K562 (cell line): ENCODE results near the gene RPLP2. TPM values are rescaled to one million over a fixed set of nuclear protein-coding genes. Genes with fewer than 3 reads are reported as not detected.

Experiments
- CBX8 ChIP-seq: fragments of 200-600 bp; sonication (generic); IDR thresholded peaks from 2 replicates; pipeline ENCODE4 v1.6.1; 2012; ENCODE audit warnings: borderline replicate concordance, mixed run types, low read depth, mild to moderate bottlenecking, moderate library complexity, mixed read lengths, low read length, control low read depth, inconsistent platforms; ENCODE audit not compliant: poor library complexity, severe bottlenecking; ENCODE audit errors: extremely low read depth
- ELF1 ChIP-seq: fragments of 200-800 bp; sonication (Bioruptor generic); IDR thresholded peaks from 2 replicates; pipeline ENCODE4 v1.6.1; 2016; ENCODE audit warnings: missing genetic modification characterization, missing compliant biosample characterization
- FOXK1 ChIP-seq: sonication (generic); formaldehyde crosslinking; IDR thresholded peaks from 2 replicates; pipeline ENCODE4 v1.8.0; 2022; ENCODE audit warnings: missing genetic modification reagents, mild to moderate bottlenecking, borderline replicate concordance
- GATAD2A ChIP-seq: fragments of 450-650 bp; IDR thresholded peaks from 2 replicates; pipeline ENCODE4 v1.6.1; 2017
- LCOR ChIP-seq: sonication (generic); formaldehyde crosslinking; IDR thresholded peaks from 2 replicates; pipeline ENCODE4 v1.8.0; 2022; ENCODE audit warnings: mild to moderate bottlenecking, missing genetic modification reagents
- NCOA4 ChIP-seq: fragments of 450-650 bp; IDR thresholded peaks from 2 replicates; pipeline ENCODE4 v1.6.1; 2018; ENCODE audit warnings: mild to moderate bottlenecking; ENCODE audit not compliant: partially characterized antibody
- NFYB ChIP-seq: IDR thresholded peaks from 2 replicates; pipeline ENCODE4 v1.6.1; 2011; ENCODE audit warnings: mild to moderate bottlenecking, moderate library complexity; ENCODE audit not compliant: insufficient read length; ENCODE audit errors: extremely low read depth
- OTX1 ChIP-seq: fragments of 450-650 bp; formaldehyde crosslinking; IDR thresholded peaks from 2 replicates; pipeline ENCODE4 v1.4.0; 2022; ENCODE audit warnings: mild to moderate bottlenecking
- SMAD1 ChIP-seq: fragments of 150-350 bp; IDR thresholded peaks from 2 replicates; pipeline ENCODE4 v1.6.1; 2014; ENCODE audit warnings: low read length, low read depth; ENCODE audit not compliant: partially characterized antibody
- SMARCE1 ChIP-seq: fragments of 450-650 bp; IDR thresholded peaks from 2 replicates; pipeline ENCODE4 v1.7.1; 2016; ENCODE audit warnings: mild to moderate bottlenecking
- TOE1 ChIP-seq, 2 experiments: fragments of 450-650 bp in 1 of 2; sonication (generic) in 1 of 2; formaldehyde crosslinking in 1 of 2; IDR thresholded peaks; 2 replicates each; pipeline versions ENCODE4 v1.7.1 to v1.8.0; 2016 to 2022; ENCODE audit warnings: borderline replicate concordance in 2 of 2, mild to moderate bottlenecking in 2 of 2, antibody characterized with exemption in 1 of 2, inconsistent platforms in 1 of 2, low read depth in 1 of 2, missing genetic modification reagents in 1 of 2, moderate library complexity in 1 of 2
- TRIM28 ChIP-seq: fragments of 450-650 bp; IDR thresholded peaks from 2 replicates; pipeline ENCODE4 v1.6.1; 2017
- ZNF165 ChIP-seq: fragments of 250-450 bp; sonication (Bioruptor Pico); IDR thresholded peaks from 2 replicates; pipeline ENCODE4 v1.4.0; 2020; ENCODE audit warnings: borderline replicate concordance
- polyA plus RNA-seq, 8 experiments: library from polyadenylated mRNA; depleted of rRNA in 4 of 8; stranded (reverse) in 5 of 8; unstranded in 3 of 8; fragments of >200 nt; fragmentation: Nextera tagmentation in 2 of 8; fragmentation: Illumina TruSeq in 1 of 8; extraction: Ambion mirVana in 2 of 8; extraction: Trizol in 1 of 8; gene quantifications; 2 replicates each; pipeline versions ENCODE4 v1.2.1 to v1.2.3, GENCODE V29; 2011 to 2014; ENCODE audit warnings: inconsistent platforms in 1 of 8, missing spikeins in 1 of 8
- total RNA-seq, 7 experiments: library from RNA; depleted of rRNA in 6 of 7; stranded (reverse); fragments of >200 nt in 6 of 7; fragmentation: Illumina TruSeq in 2 of 7; extraction: Trizol in 2 of 7; gene quantifications; 2 replicates each; pipeline versions ENCODE4 v1.2.1 to v1.2.3, GENCODE V29; 2011 to 2021; ENCODE audit warnings: low replicate concordance in 1 of 7
- TF ChIP-seq, protein P1 (sequence below): fragments of 250-450 bp; sonication (Bioruptor Pico); IDR thresholded peaks from 2 replicates; pipeline ENCODE4 v1.4.0; 2020; ENCODE audit warnings: mild to moderate bottlenecking, moderate library complexity
- TF ChIP-seq, protein P2 (sequence below): fragments of 450-650 bp; formaldehyde crosslinking; IDR thresholded peaks from 2 replicates; pipeline ENCODE4 v1.4.0; 2022; ENCODE audit warnings: missing genetic modification characterization
- TF ChIP-seq, protein P3 (sequence below): fragments of 250-450 bp; sonication (Bioruptor Pico); IDR thresholded peaks from 2 replicates; pipeline ENCODE4 v1.4.0; 2020; ENCODE audit warnings: mild to moderate bottlenecking, moderate library complexity, borderline replicate concordance
- TF ChIP-seq, protein P4 (sequence below): fragments of 450-650 bp; IDR thresholded peaks from 2 replicates; pipeline ENCODE4 v1.6.1; 2018; ENCODE audit warnings: mild to moderate bottlenecking, low read depth; ENCODE audit not compliant: partially characterized antibody

Gene RPLP2
- total and polyA plus RNA-seq, 9 of the 15 experiments (the other 6 are each of a cell fraction or from before 2014, with no cell fraction given): 528 to 3,807 (median 1,633) TPM

DNA sequence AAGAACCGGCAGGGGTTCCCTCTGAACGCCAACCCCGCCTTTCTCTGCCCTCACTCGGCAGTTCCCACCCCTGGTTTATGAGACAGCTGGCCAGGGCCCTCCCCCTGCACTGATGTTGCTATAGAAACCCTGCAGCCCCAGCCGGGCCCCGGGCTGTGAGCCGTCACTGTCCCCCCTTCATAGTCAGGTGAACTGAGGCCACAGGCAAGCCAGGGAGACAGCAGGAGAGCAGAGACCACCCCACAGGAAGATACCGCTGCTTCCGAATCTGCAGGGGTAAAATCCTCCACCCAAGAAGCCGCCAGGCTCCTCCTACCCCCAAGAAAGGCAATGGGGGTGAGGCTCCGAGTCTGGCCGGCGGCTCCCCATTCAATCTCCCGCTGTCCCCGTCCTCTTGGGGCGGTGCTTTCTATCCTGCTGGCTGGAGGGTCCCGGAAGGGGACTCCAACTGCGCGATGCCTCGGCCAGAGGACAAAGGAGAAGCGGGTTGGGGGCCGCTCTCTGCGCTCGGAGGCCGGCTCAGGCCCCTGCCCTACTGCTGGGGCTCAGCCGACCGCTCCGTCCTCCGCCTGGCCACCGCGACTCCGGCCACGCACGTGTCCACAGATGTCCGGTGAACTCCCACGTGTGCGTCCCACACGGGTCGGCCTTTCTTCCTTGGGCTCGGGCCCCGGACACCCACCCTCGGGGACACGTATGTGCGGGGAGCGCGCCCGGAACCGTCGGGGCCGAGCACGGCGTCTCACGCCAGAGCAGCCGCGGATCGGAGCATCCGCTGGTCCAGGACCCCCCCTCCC, 12.3 kb upstream of the RPLP2 start (continued):
- TF ChIP-seq TOE1 (IDR thresholded peaks at IDR 0.05; ENCODE audit: borderline replicate concordance): 0 out of 2 replicates have a peak, but pooled peaks have one; percentile 37
- TF ChIP-seq TOE1 (CRISPR knock-in tag; IDR thresholded peaks at IDR 0.05; ENCODE audit: borderline replicate concordance, low read depth): no peak
- TF ChIP-seq NCOA4: no peak
- TF ChIP-seq SMAD1: no peak
- TF ChIP-seq, protein P1, sequence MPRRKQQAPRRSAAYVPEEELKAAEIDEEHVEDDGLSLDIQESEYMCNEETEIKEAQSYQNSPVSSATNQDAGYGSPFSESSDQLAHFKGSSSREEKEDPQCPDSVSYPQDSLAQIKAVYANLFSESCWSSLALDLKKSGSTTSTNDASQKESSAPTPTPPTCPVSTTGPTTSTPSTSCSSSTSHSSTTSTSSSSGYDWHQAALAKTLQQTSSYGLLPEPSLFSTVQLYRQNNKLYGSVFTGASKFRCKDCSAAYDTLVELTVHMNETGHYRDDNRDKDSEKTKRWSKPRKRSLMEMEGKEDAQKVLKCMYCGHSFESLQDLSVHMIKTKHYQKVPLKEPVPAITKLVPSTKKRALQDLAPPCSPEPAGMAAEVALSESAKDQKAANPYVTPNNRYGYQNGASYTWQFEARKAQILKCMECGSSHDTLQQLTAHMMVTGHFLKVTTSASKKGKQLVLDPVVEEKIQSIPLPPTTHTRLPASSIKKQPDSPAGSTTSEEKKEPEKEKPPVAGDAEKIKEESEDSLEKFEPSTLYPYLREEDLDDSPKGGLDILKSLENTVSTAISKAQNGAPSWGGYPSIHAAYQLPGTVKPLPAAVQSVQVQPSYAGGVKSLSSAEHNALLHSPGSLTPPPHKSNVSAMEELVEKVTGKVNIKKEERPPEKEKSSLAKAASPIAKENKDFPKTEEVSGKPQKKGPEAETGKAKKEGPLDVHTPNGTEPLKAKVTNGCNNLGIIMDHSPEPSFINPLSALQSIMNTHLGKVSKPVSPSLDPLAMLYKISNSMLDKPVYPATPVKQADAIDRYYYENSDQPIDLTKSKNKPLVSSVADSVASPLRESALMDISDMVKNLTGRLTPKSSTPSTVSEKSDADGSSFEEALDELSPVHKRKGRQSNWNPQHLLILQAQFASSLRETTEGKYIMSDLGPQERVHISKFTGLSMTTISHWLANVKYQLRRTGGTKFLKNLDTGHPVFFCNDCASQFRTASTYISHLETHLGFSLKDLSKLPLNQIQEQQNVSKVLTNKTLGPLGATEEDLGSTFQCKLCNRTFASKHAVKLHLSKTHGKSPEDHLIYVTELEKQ: no peak
- TF ChIP-seq, protein P2, sequence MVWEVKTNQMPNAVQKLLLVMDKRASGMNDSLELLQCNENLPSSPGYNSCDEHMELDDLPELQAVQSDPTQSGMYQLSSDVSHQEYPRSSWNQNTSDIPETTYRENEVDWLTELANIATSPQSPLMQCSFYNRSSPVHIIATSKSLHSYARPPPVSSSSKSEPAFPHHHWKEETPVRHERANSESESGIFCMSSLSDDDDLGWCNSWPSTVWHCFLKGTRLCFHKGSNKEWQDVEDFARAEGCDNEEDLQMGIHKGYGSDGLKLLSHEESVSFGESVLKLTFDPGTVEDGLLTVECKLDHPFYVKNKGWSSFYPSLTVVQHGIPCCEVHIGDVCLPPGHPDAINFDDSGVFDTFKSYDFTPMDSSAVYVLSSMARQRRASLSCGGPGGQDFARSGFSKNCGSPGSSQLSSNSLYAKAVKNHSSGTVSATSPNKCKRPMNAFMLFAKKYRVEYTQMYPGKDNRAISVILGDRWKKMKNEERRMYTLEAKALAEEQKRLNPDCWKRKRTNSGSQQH: peak; percentile 55; the same call in 1 of the 2 replicates
- no peak for TF ChIP-seq NFYB
- TF ChIP-seq GATAD2A: no peak
- TF ChIP-seq, protein P3, sequence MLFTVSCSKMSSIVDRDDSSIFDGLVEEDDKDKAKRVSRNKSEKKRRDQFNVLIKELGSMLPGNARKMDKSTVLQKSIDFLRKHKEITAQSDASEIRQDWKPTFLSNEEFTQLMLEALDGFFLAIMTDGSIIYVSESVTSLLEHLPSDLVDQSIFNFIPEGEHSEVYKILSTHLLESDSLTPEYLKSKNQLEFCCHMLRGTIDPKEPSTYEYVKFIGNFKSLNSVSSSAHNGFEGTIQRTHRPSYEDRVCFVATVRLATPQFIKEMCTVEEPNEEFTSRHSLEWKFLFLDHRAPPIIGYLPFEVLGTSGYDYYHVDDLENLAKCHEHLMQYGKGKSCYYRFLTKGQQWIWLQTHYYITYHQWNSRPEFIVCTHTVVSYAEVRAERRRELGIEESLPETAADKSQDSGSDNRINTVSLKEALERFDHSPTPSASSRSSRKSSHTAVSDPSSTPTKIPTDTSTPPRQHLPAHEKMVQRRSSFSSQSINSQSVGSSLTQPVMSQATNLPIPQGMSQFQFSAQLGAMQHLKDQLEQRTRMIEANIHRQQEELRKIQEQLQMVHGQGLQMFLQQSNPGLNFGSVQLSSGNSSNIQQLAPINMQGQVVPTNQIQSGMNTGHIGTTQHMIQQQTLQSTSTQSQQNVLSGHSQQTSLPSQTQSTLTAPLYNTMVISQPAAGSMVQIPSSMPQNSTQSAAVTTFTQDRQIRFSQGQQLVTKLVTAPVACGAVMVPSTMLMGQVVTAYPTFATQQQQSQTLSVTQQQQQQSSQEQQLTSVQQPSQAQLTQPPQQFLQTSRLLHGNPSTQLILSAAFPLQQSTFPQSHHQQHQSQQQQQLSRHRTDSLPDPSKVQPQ (CRISPR knock-in tag): no peak
- TF ChIP-seq CBX8: no peak
- TF ChIP-seq OTX1: no peak
- TF ChIP-seq ELF1 (tag): no peak
- peak; percentile 32; the same call in 1 of the 2 replicates for TF ChIP-seq FOXK1 (CRISPR knock-in tag)
- no peak for TF ChIP-seq ZNF165 (CRISPR knock-in tag)
- TF ChIP-seq TRIM28: no peak
- TF ChIP-seq, protein P4, sequence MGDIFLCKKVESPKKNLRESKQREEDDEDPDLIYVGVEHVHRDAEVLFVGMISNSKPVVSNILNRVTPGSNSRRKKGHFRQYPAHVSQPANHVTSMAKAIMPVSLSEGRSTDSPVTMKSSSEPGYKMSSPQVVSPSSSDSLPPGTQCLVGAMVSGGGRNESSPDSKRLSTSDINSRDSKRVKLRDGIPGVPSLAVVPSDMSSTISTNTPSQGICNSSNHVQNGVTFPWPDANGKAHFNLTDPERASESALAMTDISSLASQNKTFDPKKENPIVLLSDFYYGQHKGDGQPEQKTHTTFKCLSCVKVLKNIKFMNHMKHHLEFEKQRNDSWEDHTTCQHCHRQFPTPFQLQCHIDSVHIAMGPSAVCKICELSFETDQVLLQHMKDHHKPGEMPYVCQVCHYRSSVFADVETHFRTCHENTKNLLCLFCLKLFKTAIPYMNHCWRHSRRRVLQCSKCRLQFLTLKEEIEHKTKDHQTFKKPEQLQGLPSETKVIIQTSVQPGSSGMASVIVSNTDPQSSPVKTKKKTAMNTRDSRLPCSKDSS: no peak
- TF ChIP-seq LCOR: no peak
- no peak for TF ChIP-seq SMARCE1
